GM12878 (cell line): ENCODE results near the gene TGM5. TPM values are rescaled to one million over a fixed set of nuclear protein-coding genes. Genes with fewer than 3 reads are reported as not detected.

Experiments
- ATAC-seq: fragments of 200-7000 bp; cut with Tn5 transposase; 3 replicates; pipeline ENCODE4 v1.9.1; 2020; ENCODE audit warnings: mild to moderate bottlenecking, moderate library complexity
- BruUV-seq: library from RNA; stranded (reverse); fragments of 400-500 nt; replicated peaks from 2 replicates; lab custom pipeline; 2021; lab: Mats Ljungman, UMichigan
- CTCF ChIA-PET: fragments of 300-600 bp; sonication (Branson Sonifier 250); formaldehyde crosslinking; extraction: SDS; loops from one replicate; lab custom pipeline; 2021; ENCODE audit warnings: inconsistent platforms; lab: Yijun Ruan, JAX
- POLR2A ChIA-PET: fragments of 350-600 bp; formaldehyde crosslinking; extraction: SDS; loops from one replicate; lab custom pipeline; 2021; ENCODE audit warnings: inconsistent platforms; lab: Charles Lee
- RAD21 ChIA-PET: fragments of 300-600 bp; sonication (Branson Sonifier 250); formaldehyde crosslinking; loops from one replicate; lab custom pipeline; 2023; ENCODE audit warnings: antibody characterized with exemption; ENCODE audit not compliant: unreplicated experiment; lab: Charles Lee
- SMC1A ChIA-PET: fragments of 300-600 bp; sonication (Branson Sonifier 250); formaldehyde crosslinking; loops from one replicate; lab custom pipeline; 2023; ENCODE audit not compliant: unreplicated experiment, uncharacterized antibody; lab: Charles Lee
- DNase-seq: peaks from one replicate; pipeline ENCODE4 v3.0.0-alpha.2; 2011; ENCODE audit warnings: low read depth, low spot score
- FAIRE-seq: peaks from 3 replicates; lab custom pipeline; 2011; peaks lifted over from hg19 to GRCh38; lab: Jason Lieb, UNC
- H2AFZ ChIP-seq: 2 replicates; pipeline ENCODE4 v1.6.0; 2011; ENCODE audit warnings: low read depth, low read length, control low read depth; ENCODE audit not compliant: control insufficient read depth
- H3K27ac ChIP-seq: 2 replicates; pipeline ENCODE4 v1.5.1; 2011; ENCODE audit warnings: control low read depth; ENCODE audit not compliant: control insufficient read depth, insufficient read depth
- H3K27me3 ChIP-seq, 2 experiments: replicated peaks in 1 of 2; 2 replicates each; pipeline versions ENCODE4 v1.6.0 to v1.6.1; 2011; ENCODE audit warnings: low read length in 1 of 2; ENCODE audit not compliant: control insufficient read depth in 2 of 2, insufficient read depth in 2 of 2
- H3K36me3 ChIP-seq, 2 experiments: 2 replicates each; pipeline ENCODE4 v1.5.1; 2011; ENCODE audit warnings: low read length in 1 of 2; ENCODE audit not compliant: control insufficient read depth in 2 of 2, insufficient read depth in 2 of 2
- H3K4me1 ChIP-seq: 2 replicates; pipeline ENCODE4 v1.6.1; 2011; ENCODE audit warnings: mild to moderate bottlenecking, low read length, moderate library complexity, mixed read lengths; ENCODE audit not compliant: control insufficient read depth, insufficient read depth
- H3K4me2 ChIP-seq: 2 replicates; pipeline ENCODE4 v1.6.0; 2011; ENCODE audit warnings: control low read depth; ENCODE audit not compliant: control insufficient read depth, insufficient read depth
- H3K4me3 ChIP-seq: fragments of 200-600 bp; sonication (generic); 2 replicates; pipeline ENCODE4 v1.5.1; 2016
- H3K79me2 ChIP-seq: 2 replicates; pipeline ENCODE4 v1.6.0; 2011; ENCODE audit warnings: low read length; ENCODE audit not compliant: control insufficient read depth, insufficient read depth
- H3K9ac ChIP-seq: 2 replicates; pipeline ENCODE4 v1.8.0; 2011; ENCODE audit warnings: low read length, control low read depth, mixed read lengths; ENCODE audit not compliant: control insufficient read depth, insufficient read depth
- H3K9me3 ChIP-seq: replicated peaks from 3 replicates; pipeline ENCODE4 v1.5.1; 2011; ENCODE audit warnings: mild to moderate bottlenecking, low read length; ENCODE audit not compliant: control insufficient read depth, insufficient read depth
- H4K20me1 ChIP-seq: 2 replicates; pipeline ENCODE4 v1.6.0; 2011; ENCODE audit not compliant: control insufficient read depth, insufficient read depth
- CUX1 ChIP-seq: IDR thresholded peaks from 2 replicates; pipeline ENCODE4 v1.6.1; 2012; ENCODE audit warnings: improper control_type of control experiment, low read depth, low read length; ENCODE audit not compliant: insufficient replicate concordance
- RAD51 ChIP-seq: fragments of 450-650 bp; IDR thresholded peaks from 2 replicates; pipeline ENCODE4 v1.6.1; 2016; ENCODE audit warnings: moderate library complexity, mild to moderate bottlenecking, inconsistent platforms
- RCOR1 ChIP-seq: conservative IDR thresholded peaks from 2 replicates; pipeline ENCODE4 v1.6.1; 2012; ENCODE audit warnings: low read depth, low read length, improper control_type of control experiment
- SMARCA5 ChIP-seq: fragments of 450-650 bp; IDR thresholded peaks from 2 replicates; pipeline ENCODE4 v1.6.1; 2017; ENCODE audit warnings: mild to moderate bottlenecking
- WGBS: methylation state at CpG from one replicate; pipeline ENCODE4 v1.1.6; 2016; ENCODE audit warnings: low lambda C conversion rate; ENCODE audit not compliant: insufficient replicate concordance, insufficient coverage; ENCODE audit errors: missing lambda C conversion rate; 5-methylcytosine and 5-hydroxymethylcytosine counted together
- in situ Hi-C: fragments of 300-500 bp; cut with MboI; formaldehyde crosslinking; loops from 9 replicates; pipeline ENCODE4 v1.14.3; 2018; ENCODE audit warnings: mixed read lengths
- intact Hi-C: fragments of 100-400 bp; cut with micrococcal nuclease; formaldehyde crosslinking; loops from one replicate; pipeline ENCODE4 v1.14.2; 2022; ENCODE audit not compliant: unreplicated experiment
- polyA plus RNA-seq, 11 experiments: library from polyadenylated mRNA; depleted of rRNA in 4 of 11; unstranded in 6 of 11; stranded (reverse) in 5 of 11; fragments of >200 nt; fragmentation: Nextera tagmentation in 4 of 11; fragmentation: Illumina TruSeq in 1 of 11; extraction: Ambion mirVana in 4 of 11; extraction: Trizol in 1 of 11; gene quantifications; 1 replicate in 1 of 11; 2 replicates in 10 of 11; pipeline versions ENCODE4 v1.2.1 to v1.2.3, GENCODE V29; 2011 to 2016; ENCODE audit warnings: inconsistent platforms in 2 of 11, missing spikeins in 2 of 11, low read depth in 1 of 11
- total RNA-seq, 4 experiments: library from RNA; depleted of rRNA in 3 of 4; stranded (reverse); fragments of >200 nt in 3 of 4; fragmentation: Illumina TruSeq in 1 of 4; extraction: Trizol in 1 of 4; gene quantifications; 2 replicates each; pipeline versions ENCODE4 v1.2.1 to v1.2.3, GENCODE V29; 2013 to 2021

TGM5 gene
- total and polyA plus RNA-seq, 10 of the 15 experiments (the other 5 are each of a cell fraction or from before 2014, with no cell fraction given) = 4.4 to 27.1 (median 5.6) TPM

GRCh38 chr15:43260011-43260615 lies 6.6 kb downstream of the TGM5 start:
- Histone ChIP-seq H3K79me2 (no peaks in the 10 kb centered on the region), H3K4me1 (no peaks in the 10 kb centered on the region), H3K36me3 (no peaks in the 10 kb centered on the region), H3K27ac (no peak overlapping the region), H3K9me3 (no peaks in the 10 kb centered on the region), H2AFZ (no peak overlapping the region), H3K4me3 (no peak overlapping the region), H3K9ac (no peak overlapping the region), H4K20me1 (no peaks in the 10 kb centered on the region), H3K4me2 (no peak overlapping the region), H3K27me3 (no peaks in the 10 kb centered on the region)
- ChIA-PET RAD21 (interaction anchor here (1.0 kb wide), 1 partner anchor 33 kb away, joined by 5 read pairs; no protein-coding TSS in a partner anchor), POLR2A (no interaction called here), CTCF (interaction anchor here (0.9 to 21.1 kb wide), 4 partner anchors 10 to 33 kb away, joined by 4 to 518 read pairs (median 7); partner anchors contain the start of gene EPB42), SMC1A (interaction anchor here (2.9 kb wide), 1 partner anchor 34 kb away, joined by 20 read pairs; no protein-coding TSS in a partner anchor)
- intact Hi-C loops (no loop called here), in situ Hi-C loops (no loop called here)
- 73% methylated on average over 16 of the region's 19 CpGs for WGBS
- TF ChIP-seq RAD51 (no peak), RCOR1 (no peak), SMARCA5 (no peak), CUX1 (no peak)
- ATAC-seq = 0 out of 3 replicates have a peak, but pooled peaks have one; percentile 19
- DNase-seq = no peak
- FAIRE-seq = no peak
- no TSS peak for BruUV-seq
